Stimulated activated CD4-positive, alpha-beta T cell treated with anti-CD3 and anti-CD28 coated beads, Interleukin-12 subunit alpha, Interleukin-12 subunit beta, amount 100 ng/mL, for 48 hours (primary cell): ENCODE data around the gene DLEU7.

Source experiments
- DNase-seq, 3 donors: peaks; one replicate each; pipeline ENCODE4 v3.0.0-alpha.2; 2020; ENCODE audit warnings: low read depth in 2 of 3, low spot score in 1 of 3

The DLEU7 gene

GRCh38 chr13:50844084-50844875 is 788 bp upstream of the DLEU7 start:
- DNase-seq, result no peak

GRCh38 chr13:50842990-50843256 is 569 bp downstream of the DLEU7 start:
- DNase-seq, result no peak

- DNase-seq, result no peak
These were observed 1.1 kb downstream of the DLEU7 start for GRCh38 chr13:50842251-50842989.

- no peak for DNase-seq
These were observed 1.7 kb downstream of the DLEU7 start for GRCh38 chr13:50841786-50842185.

- DNase-seq, result no peak
These were observed 3.2 kb downstream of the DLEU7 start for GRCh38 chr13:50840284-50840683.

GRCh38 chr13:50839828-50840227 is 3.7 kb downstream of the DLEU7 start:
- no peak for DNase-seq

- DNase-seq, result no peak
These were observed 4.8 kb downstream of the DLEU7 start for GRCh38 chr13:50838701-50839100.

GRCh38 chr13:50838031-50838430 is 5.5 kb downstream of the DLEU7 start:
- DNase-seq, result no peak

- no peak for DNase-seq
These were observed 12.0 kb downstream of the DLEU7 start for GRCh38 chr13:50831512-50831911.

GRCh38 chr13:50829896-50830295 is 13.6 kb downstream of the DLEU7 start:
- DNase-seq, result no peak

- DNase-seq, result no peak
These were observed 14.3 kb downstream of the DLEU7 start for GRCh38 chr13:50829226-50829625.

- no peak for DNase-seq
These were observed 17.5 kb downstream of the DLEU7 start for GRCh38 chr13:50826035-50826434.

GRCh38 chr13:50812242-50812641 is 31.2 kb downstream of the DLEU7 start:
- DNase-seq, result no peak

- no peak for DNase-seq
These were observed 32.5 kb downstream of the DLEU7 start for GRCh38 chr13:50810998-50811397.

GRCh38 chr13:50810468-50810867 is 33.0 kb downstream of the DLEU7 start:
- no peak for DNase-seq

- no peak for DNase-seq
These were observed 34.1 kb downstream of the DLEU7 start for GRCh38 chr13:50809133-50810090.

GRCh38 chr13:50805805-50806204 is 37.7 kb downstream of the DLEU7 start:
- DNase-seq, result no peak

- DNase-seq, result peak; percentile 34 to 76 (median 47)
These were observed 42.2 kb downstream of the DLEU7 start for GRCh38 chr13:50801087-50801931.

GRCh38 chr13:50800091-50800739 is 43.3 kb downstream of the DLEU7 start:
- DNase-seq, result no peak

- no peak for DNase-seq
These were observed 44.6 kb downstream of the DLEU7 start for GRCh38 chr13:50798923-50799322.
